HuH-7 (cell line): ENCODE measurements around the gene PKDREJ.

Experiments used
- DNase-seq: peaks from one replicate; pipeline ENCODE4 v3.0.0; 2011; ENCODE audit warnings: low spot score

PKDREJ gene

GRCh38 chr22:46290121-46290842 is 27.1 kb upstream of the PKDREJ start:
- no peak for DNase-seq

GRCh38 chr22:46289244-46289891 is 26.2 kb upstream of the PKDREJ start:
- DNase-seq = no peak

GRCh38 chr22:46288846-46289243 is 25.7 kb upstream of the PKDREJ start:
- DNase-seq = no peak

- no peak for DNase-seq
These were observed 25.0 kb upstream of the PKDREJ start for GRCh38 chr22:46287873-46288751.

GRCh38 chr22:46286941-46287872 is 24.1 kb upstream of the PKDREJ start:
- DNase-seq = no peak

- DNase-seq = no peak
These were observed 22.9 kb upstream of the PKDREJ start for GRCh38 chr22:46286006-46286405.

- no peak for DNase-seq
These were observed 18.9 kb upstream of the PKDREJ start for GRCh38 chr22:46281866-46282678.

- DNase-seq = no peak
These were observed 18.0 kb upstream of the PKDREJ start for GRCh38 chr22:46280999-46281623.

- no peak for DNase-seq
These were observed 17.1 kb upstream of the PKDREJ start for GRCh38 chr22:46280063-46280817.

- no peak for DNase-seq
These were observed 15.8 kb upstream of the PKDREJ start for GRCh38 chr22:46278656-46279645.

GRCh38 chr22:46276563-46276962 is 13.4 kb upstream of the PKDREJ start:
- no peak for DNase-seq

- DNase-seq = no peak
These were observed 12.4 kb upstream of the PKDREJ start for GRCh38 chr22:46275455-46276122.

- no peak for DNase-seq
These were observed 11.2 kb upstream of the PKDREJ start for GRCh38 chr22:46274381-46274780.

- no peak for DNase-seq
These were observed 10.4 kb upstream of the PKDREJ start for GRCh38 chr22:46273432-46274148.

GRCh38 chr22:46272762-46273431 is 9.8 kb upstream of the PKDREJ start:
- no peak for DNase-seq

GRCh38 chr22:46272196-46272595 is 9.1 kb upstream of the PKDREJ start:
- DNase-seq = no peak

GRCh38 chr22:46269564-46269963 is 6.4 kb upstream of the PKDREJ start:
- no peak for DNase-seq
